SH-SY5Y (cell line): ENCODE measurements around the gene RSPO4.

Source experiments
- GATA2 ChIP-seq: IDR thresholded peaks from 2 replicates; pipeline ENCODE4 v1.6.1; 2011; ENCODE audit warnings: mild to moderate bottlenecking, low read depth, low read length
- GATA3 ChIP-seq: IDR thresholded peaks from 2 replicates; pipeline ENCODE4 v1.6.1; 2011; ENCODE audit warnings: low read depth, mild to moderate bottlenecking, low read length, moderate library complexity

DNA sequence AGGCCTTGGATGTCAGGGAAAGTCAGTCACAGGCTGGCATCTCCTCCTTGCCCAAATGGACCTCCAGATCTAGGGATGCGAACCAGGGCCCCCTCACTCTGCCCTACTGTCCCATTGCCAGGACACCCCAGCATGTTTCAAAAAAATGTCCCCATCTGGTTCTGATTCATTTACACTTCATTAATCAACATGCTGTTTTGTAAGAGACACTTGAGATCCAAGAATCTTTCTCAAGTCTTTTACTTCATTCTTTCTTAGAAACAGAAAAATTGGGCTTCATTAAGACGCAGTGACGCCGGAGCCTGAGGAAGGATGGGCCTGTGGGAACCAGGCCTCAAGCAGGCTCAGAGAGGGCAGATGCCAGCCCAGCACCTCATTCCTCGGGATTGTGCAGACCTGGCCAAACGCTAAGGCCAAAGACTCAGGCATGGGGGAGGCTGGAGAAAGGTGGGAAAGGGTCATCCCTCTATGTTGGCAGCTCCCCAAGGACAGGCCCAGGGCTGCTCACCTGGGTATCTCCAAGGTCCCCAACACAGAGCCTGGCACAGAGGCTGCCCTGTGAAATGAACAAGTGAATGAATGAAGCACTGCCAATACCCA lies 3.8 kb downstream of the RSPO4 start:
- TF ChIP-seq GATA2 (no peak), GATA3 (no peak)
